Stimulated activated effector memory CD8-positive, alpha-beta T cell treated with anti-CD3 and anti-CD28 coated beads, Interleukin-12 subunit alpha, Interleukin-12 subunit beta, amount 100 ng/mL, for 72 hours (primary cell): ENCODE measurements around the gene FNDC3B.

Experiments used
- ATAC-seq: fragments of 150-1000 bp; cut with Tn5 transposase; 2 replicates; pipeline ENCODE4 v1.10.0; 2021
- DNase-seq, 2 donors: peaks; one replicate each; pipeline ENCODE4 v3.0.0; 2021 to 2022; ENCODE audit warnings: low spot score in 2 of 2
- H3K27ac Mint-ChIP-seq: one replicate; pipeline ENCODE4 v1.8.0; 2022; ENCODE audit warnings: mild to moderate bottlenecking, mixed read lengths
- H3K36me3 Mint-ChIP-seq: one replicate; pipeline ENCODE4 v1.8.0; 2022; ENCODE audit warnings: mild to moderate bottlenecking, mixed read lengths
- H3K4me1 Mint-ChIP-seq: one replicate; pipeline ENCODE4 v1.8.0; 2022; ENCODE audit warnings: mixed read lengths
- H3K4me3 Mint-ChIP-seq: one replicate; pipeline ENCODE4 v1.8.0; 2022; ENCODE audit warnings: mild to moderate bottlenecking, mixed read lengths
- H3K9me3 Mint-ChIP-seq: one replicate; pipeline ENCODE4 v1.8.0; 2022; ENCODE audit warnings: mixed read lengths

FNDC3B gene

GRCh38 chr3:172057624-172058327 lies 18.4 kb downstream of the FNDC3B start:
- no peak for DNase-seq
- H3K4me1 Mint-ChIP-seq = peaks cover 37% of the 10 kb centered on the region

GRCh38 chr3:172059532-172059931 lies 20.2 kb downstream of the FNDC3B start:
- Mint-ChIP-seq H3K9me3 (no peaks in the 10 kb centered on the region), H3K4me3 (no peak overlapping the region), H3K4me1 (peaks cover 50% of the 10 kb centered on the region), H3K36me3 (peaks cover 6% of the 10 kb centered on the region), H3K27ac (no peak overlapping the region)
- DNase-seq (no peak), ATAC-seq (no peak)

More at GRCh38 chr3:172057624-172058327, 18.4 kb downstream of the FNDC3B start:
- H3K9me3 Mint-ChIP-seq = no peaks in the 10 kb centered on the region
- no peak overlapping the region for H3K4me3 Mint-ChIP-seq
- H3K36me3 Mint-ChIP-seq = peaks cover 6% of the 10 kb centered on the region
- no peak for ATAC-seq
- no peak overlapping the region for H3K27ac Mint-ChIP-seq

- peaks cover 5% of the 10 kb centered on the region for H3K36me3 Mint-ChIP-seq
- no peak for ATAC-seq
- peaks cover 47% of the 10 kb centered on the region for H3K4me1 Mint-ChIP-seq
- DNase-seq = no peak
- H3K27ac Mint-ChIP-seq = no peak overlapping the region
- no peak overlapping the region for H3K4me3 Mint-ChIP-seq
- no peaks in the 10 kb centered on the region for H3K9me3 Mint-ChIP-seq
These were observed 20.9 kb downstream of the FNDC3B start for GRCh38 chr3:172060234-172060633.

- H3K36me3 Mint-ChIP-seq = no peaks in the 10 kb centered on the region
- H3K4me3 Mint-ChIP-seq = no peak overlapping the region
- peak; percentile 55 for ATAC-seq
- H3K9me3 Mint-ChIP-seq = no peaks in the 10 kb centered on the region
- no peak for DNase-seq
- peaks cover 44% of the 10 kb centered on the region for H3K4me1 Mint-ChIP-seq
- H3K27ac Mint-ChIP-seq = no peak overlapping the region
These were observed 22.4 kb downstream of the FNDC3B start for GRCh38 chr3:172061724-172062184.

- DNase-seq (no peak), ATAC-seq (no peak)
- Mint-ChIP-seq H3K27ac (no peak overlapping the region), H3K36me3 (no peaks in the 10 kb centered on the region), H3K9me3 (no peaks in the 10 kb centered on the region), H3K4me3 (no peak overlapping the region), H3K4me1 (peaks cover 43% of the 10 kb centered on the region)
These were observed 23.4 kb downstream of the FNDC3B start for GRCh38 chr3:172062761-172063160.

- no peak for DNase-seq
- no peak overlapping the region for H3K27ac Mint-ChIP-seq
These were observed 24.4 kb downstream of the FNDC3B start for GRCh38 chr3:172063456-172064432.

GRCh38 chr3:172065527-172065926 lies 26.1 kb downstream of the FNDC3B start:
- Mint-ChIP-seq H3K4me1 (peaks cover 51% of the 10 kb centered on the region), H3K36me3 (no peaks in the 10 kb centered on the region), H3K27ac (peak overlapping the region; percentile 14), H3K4me3 (no peak overlapping the region), H3K9me3 (no peaks in the 10 kb centered on the region)
- no peak for DNase-seq
- ATAC-seq = no peak

More at GRCh38 chr3:172063456-172064432, 24.4 kb downstream of the FNDC3B start:
- no peak for ATAC-seq
- Mint-ChIP-seq H3K36me3 (no peaks in the 10 kb centered on the region), H3K4me1 (peaks cover 48% of the 10 kb centered on the region), H3K9me3 (no peaks in the 10 kb centered on the region), H3K4me3 (no peak overlapping the region)

GRCh38 chr3:172065967-172066762 lies 26.8 kb downstream of the FNDC3B start:
- Mint-ChIP-seq H3K27ac (peak overlapping the region; percentile 14), H3K4me3 (no peak overlapping the region), H3K4me1 (peaks cover 51% of the 10 kb centered on the region), H3K36me3 (no peaks in the 10 kb centered on the region), H3K9me3 (no peaks in the 10 kb centered on the region)
- ATAC-seq (no peak), DNase-seq (no peak)

GRCh38 chr3:172066880-172067796 lies 27.8 kb downstream of the FNDC3B start:
- no peak for DNase-seq
- no peak overlapping the region for H3K27ac Mint-ChIP-seq
- H3K9me3 Mint-ChIP-seq = no peaks in the 10 kb centered on the region
- H3K4me3 Mint-ChIP-seq = no peak overlapping the region
- no peak for ATAC-seq
- no peaks in the 10 kb centered on the region for H3K36me3 Mint-ChIP-seq
- H3K4me1 Mint-ChIP-seq = peaks cover 44% of the 10 kb centered on the region

- Mint-ChIP-seq H3K27ac (no peak overlapping the region), H3K4me1 (peaks cover 36% of the 10 kb centered on the region), H3K9me3 (no peaks in the 10 kb centered on the region), H3K36me3 (no peaks in the 10 kb centered on the region), H3K4me3 (no peak overlapping the region)
- ATAC-seq (no peak), DNase-seq (no peak)
These were observed 28.6 kb downstream of the FNDC3B start for GRCh38 chr3:172067837-172068440.

- Mint-ChIP-seq H3K4me3 (no peak overlapping the region), H3K4me1 (peaks cover 26% of the 10 kb centered on the region), H3K27ac (no peak overlapping the region), H3K36me3 (no peaks in the 10 kb centered on the region), H3K9me3 (no peaks in the 10 kb centered on the region)
- no peak for ATAC-seq
- no peak for DNase-seq
These were observed 29.6 kb downstream of the FNDC3B start for GRCh38 chr3:172068977-172069376.

GRCh38 chr3:172069478-172069877 lies 30.1 kb downstream of the FNDC3B start:
- Mint-ChIP-seq H3K27ac (no peak overlapping the region), H3K9me3 (no peaks in the 10 kb centered on the region), H3K4me1 (peaks cover 25% of the 10 kb centered on the region)

GRCh38 chr3:172070269-172070668 lies 30.9 kb downstream of the FNDC3B start:
- Mint-ChIP-seq H3K36me3 (no peaks in the 10 kb centered on the region), H3K9me3 (no peaks in the 10 kb centered on the region), H3K4me1 (peaks cover 25% of the 10 kb centered on the region), H3K27ac (no peak overlapping the region), H3K4me3 (no peak overlapping the region)
- DNase-seq (no peak), ATAC-seq (no peak)

More at GRCh38 chr3:172069478-172069877, 30.1 kb downstream of the FNDC3B start:
- Mint-ChIP-seq H3K36me3 (no peaks in the 10 kb centered on the region), H3K4me3 (no peak overlapping the region)
- no peak for ATAC-seq
- DNase-seq = no peak

- no peak overlapping the region for H3K27ac Mint-ChIP-seq
- H3K9me3 Mint-ChIP-seq = no peaks in the 10 kb centered on the region
- no peak for ATAC-seq
- H3K4me1 Mint-ChIP-seq = peaks cover 22% of the 10 kb centered on the region
- DNase-seq = no peak
- no peak overlapping the region for H3K4me3 Mint-ChIP-seq
- H3K36me3 Mint-ChIP-seq = no peaks in the 10 kb centered on the region
These were observed 31.4 kb downstream of the FNDC3B start for GRCh38 chr3:172070802-172071201.
